BLaER1 treated with 17β-estradiol and CSF1 and Interleukin-3, amounts not matched to agents 10 nM and 100 nM (cell line): ENCODE measurements around the gene RERE.

Experiments used
- H3K27ac ChIP-seq, 11 experiments: shearing (Covaris generic); formaldehyde crosslinking; 2 replicates each; pipeline ENCODE4 v1.8.1; 2022
- H3K27me3 ChIP-seq, 11 experiments: shearing (Covaris generic); formaldehyde crosslinking; 2 replicates each; pipeline ENCODE4 v1.8.1; 2022
- H3K36me3 ChIP-seq, 11 experiments: shearing (Covaris generic); formaldehyde crosslinking; 2 replicates each; pipeline ENCODE4 v1.8.1; 2022
- H3K4me1 ChIP-seq, 10 experiments: shearing (Covaris generic); formaldehyde crosslinking; 2 replicates each; pipeline ENCODE4 v1.8.1; 2022
- H3K4me2 ChIP-seq, 11 experiments: shearing (Covaris generic); formaldehyde crosslinking; 2 replicates each; pipeline ENCODE4 v1.8.1; 2022
- H3K4me3 ChIP-seq, 10 experiments: shearing (Covaris generic); formaldehyde crosslinking; 2 replicates each; pipeline ENCODE4 v1.8.1; 2022
- H3K9ac ChIP-seq, 11 experiments: shearing (Covaris generic); formaldehyde crosslinking; 2 replicates each; pipeline ENCODE4 v1.8.1; 2022
- H3K9me3 ChIP-seq, 11 experiments: shearing (Covaris generic); formaldehyde crosslinking; replicated peaks in 1 of 11; 2 replicates each; pipeline ENCODE4 v1.8.1; 2022
- H4K20me1 ChIP-seq, 11 experiments: shearing (Covaris generic); formaldehyde crosslinking; 2 replicates each; pipeline ENCODE4 v1.8.1; 2022
- Cebpa-rat ChIP-seq, 11 experiments: shearing (Covaris generic); IDR thresholded peaks; 2 replicates each; pipeline ENCODE4 v1.8.1; 2022

The RERE gene

DNA sequence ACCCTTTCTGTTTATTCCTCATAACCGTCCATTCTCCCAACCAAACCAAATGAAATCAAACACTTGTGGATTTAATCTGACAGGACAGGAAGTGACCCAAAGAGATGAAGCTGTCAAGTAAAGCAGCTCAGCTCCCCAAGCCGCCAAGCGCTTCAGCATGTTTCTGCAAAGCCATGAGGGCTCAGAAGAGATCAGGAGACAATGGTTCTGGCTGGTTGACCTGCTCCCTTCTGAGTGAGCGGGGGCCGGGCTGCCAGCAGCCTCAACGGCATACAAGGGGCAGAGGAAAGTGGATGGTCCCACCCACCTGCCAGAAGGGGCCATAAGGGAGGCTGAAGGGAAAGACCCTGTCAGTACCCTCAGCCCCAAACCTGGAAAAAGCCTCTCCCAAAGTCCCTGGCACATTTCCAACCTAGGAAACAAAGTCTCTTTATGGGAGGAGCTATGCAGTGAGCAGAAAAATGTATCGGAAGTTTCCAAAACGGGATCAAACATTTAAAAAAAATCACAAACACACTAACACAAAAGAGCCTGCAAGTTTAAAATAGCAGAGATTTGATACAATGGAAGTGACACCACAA, 454.2 kb downstream of the RERE start:
- TF ChIP-seq Cebpa-rat (IDR thresholded peaks at IDR 0.05), result no peak
- Histone ChIP-seq H3K9me3 (no peaks in the 10 kb centered on the region), H3K4me3 (no peak overlapping the region), H3K4me1 (peaks cover 0 to 28% (median 23%) of the 10 kb centered on the region in 10 experiments; a peak in 13 of 20 replicates), H3K27ac (no peak overlapping the region; a peak in 1 of 22 replicates), H3K27me3 (no peaks in the 10 kb centered on the region), H3K9ac (no peak overlapping the region), H4K20me1 (peaks cover 69 to 94% (median 89%) of the 10 kb centered on the region in 11 experiments), H3K4me2 (no peak overlapping the region), H3K36me3 (peaks cover 80 to 94% (median 88%) of the 10 kb centered on the region in 11 experiments)

DNA sequence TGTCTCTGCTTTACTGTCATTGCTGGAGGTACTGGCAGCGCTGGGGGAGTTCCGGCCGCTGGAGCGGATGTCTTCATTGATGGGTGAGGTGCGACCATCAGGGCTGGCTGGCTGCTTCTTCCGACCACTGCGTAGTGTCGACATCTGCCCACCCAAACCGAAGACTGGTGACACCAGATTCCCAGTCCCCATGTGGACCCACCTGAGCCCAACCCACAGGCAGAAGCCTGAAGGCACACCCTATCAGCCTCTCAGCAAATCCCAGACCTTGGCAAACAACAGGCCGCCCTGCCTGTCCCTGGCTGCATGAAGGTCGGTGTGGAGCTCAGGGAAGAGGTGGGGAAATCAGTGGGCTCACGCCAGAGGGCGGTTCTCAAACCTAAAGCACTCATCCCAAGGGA, 454.7 kb downstream of the RERE start:
- peaks cover 86 to 97% (median 92%) of the 10 kb centered on the region in 11 experiments for H3K36me3 ChIP-seq

DNA sequence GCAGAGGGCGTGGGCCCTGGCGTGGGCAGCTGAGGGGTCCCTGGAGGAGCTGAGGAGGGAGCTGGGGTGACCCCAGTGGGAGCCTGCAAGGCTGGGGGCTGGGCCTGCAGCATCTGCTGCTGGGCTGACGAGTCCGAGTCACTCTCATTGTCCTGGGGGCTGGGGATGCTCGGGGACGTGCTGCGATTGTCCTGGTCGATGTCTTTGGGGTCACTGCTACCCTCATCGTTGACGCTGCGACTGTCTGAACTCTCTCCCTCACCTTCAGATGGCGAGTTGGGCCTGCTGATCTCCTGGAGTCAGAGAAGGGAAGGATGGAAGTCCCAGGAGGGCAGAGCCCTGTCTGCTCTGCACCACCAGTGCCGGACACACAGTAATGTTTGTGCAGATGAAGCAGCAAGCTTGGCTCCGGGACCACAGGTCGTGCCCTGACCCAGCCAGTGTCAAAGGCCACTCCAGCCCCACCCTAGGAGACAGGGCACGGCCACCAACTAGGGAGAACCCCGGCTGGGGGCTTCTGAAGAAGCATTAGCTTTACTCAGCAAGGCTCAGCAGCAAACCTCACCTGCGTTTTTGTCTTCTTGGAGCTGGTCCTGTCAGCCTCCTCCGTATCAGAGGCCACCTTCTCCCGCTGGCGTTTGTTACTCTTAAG, 456.1 kb downstream of the RERE start:
- H4K20me1 ChIP-seq, result peaks cover 65 to 94% (median 89%) of the 10 kb centered on the region in 11 experiments
- peaks cover 0 to 13% (median 9%) of the 10 kb centered on the region in 10 experiments; a peak in 10 of 20 replicates for H3K4me1 ChIP-seq
- no peak overlapping the region for H3K4me3 ChIP-seq
- H3K36me3 ChIP-seq, result peaks cover 91 to 97% (median 93%) of the 10 kb centered on the region in 11 experiments
- no peak for TF ChIP-seq Cebpa-rat (IDR thresholded peaks at IDR 0.05)
- H3K27me3 ChIP-seq, result no peaks in the 10 kb centered on the region
- no peak overlapping the region for H3K9ac ChIP-seq
- H3K4me2 ChIP-seq, result no peak overlapping the region
- no peaks in the 10 kb centered on the region for H3K9me3 ChIP-seq
- no peak overlapping the region for H3K27ac ChIP-seq

More for the DNA sequence above, 454.7 kb downstream of the RERE start:
- peaks cover 69 to 94% (median 89%) of the 10 kb centered on the region in 11 experiments for H4K20me1 ChIP-seq
- TF ChIP-seq Cebpa-rat (IDR thresholded peaks at IDR 0.05), result no peak
- no peak overlapping the region; a peak in 1 of 22 replicates for H3K27ac ChIP-seq
- no peak overlapping the region for H3K4me3 ChIP-seq
- H3K9ac ChIP-seq, result no peak overlapping the region
- no peaks in the 10 kb centered on the region for H3K27me3 ChIP-seq
- no peak overlapping the region for H3K4me2 ChIP-seq
- H3K4me1 ChIP-seq, result peaks cover 0 to 23% (median 18%) of the 10 kb centered on the region in 10 experiments; a peak in 13 of 20 replicates
- no peaks in the 10 kb centered on the region for H3K9me3 ChIP-seq

DNA sequence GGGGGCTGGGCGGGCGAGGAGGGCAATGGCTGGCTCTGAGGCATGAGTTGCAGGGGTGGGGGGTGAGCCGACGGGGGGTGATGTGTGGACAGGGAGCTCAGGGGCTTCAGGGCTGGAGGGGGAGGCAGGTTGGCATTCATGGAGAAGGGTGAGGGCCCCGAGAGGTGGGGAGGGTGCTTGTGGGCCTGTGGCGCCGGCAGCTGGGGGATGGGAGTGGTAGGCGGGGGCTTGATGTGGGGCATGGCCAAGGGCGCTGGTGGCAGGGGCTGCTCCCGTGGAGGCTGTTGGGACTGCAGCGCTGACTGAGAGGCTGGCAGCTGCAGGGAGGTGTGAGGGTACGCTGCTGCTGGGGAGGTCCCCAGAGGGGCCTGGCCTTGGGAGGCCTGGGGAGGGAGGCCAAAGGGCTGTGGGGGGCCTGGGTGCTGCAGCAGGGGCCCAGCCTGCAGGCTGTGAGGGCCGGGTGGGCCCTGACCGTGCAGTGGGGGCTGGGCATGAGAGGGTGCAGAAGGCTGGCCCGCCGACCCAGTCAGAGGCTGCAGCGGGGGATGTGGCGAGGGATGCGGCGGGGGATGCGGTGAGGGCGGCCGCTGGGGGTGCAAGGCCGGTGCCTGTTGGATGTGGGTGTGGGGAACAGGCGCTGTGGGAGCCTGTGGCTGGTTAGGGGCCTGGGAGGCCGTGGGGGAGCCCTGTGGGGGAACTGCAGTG, 456.8 kb downstream of the RERE start:
- Histone ChIP-seq H3K4me1 (peaks cover 0 to 13% (median 9%) of the 10 kb centered on the region in 10 experiments; a peak in 10 of 20 replicates), H3K4me2 (no peak overlapping the region), H3K27me3 (no peaks in the 10 kb centered on the region), H3K9me3 (no peaks in the 10 kb centered on the region), H3K4me3 (no peak overlapping the region), H3K36me3 (peaks cover 91 to 97% (median 93%) of the 10 kb centered on the region in 11 experiments), H4K20me1 (peaks cover 63 to 94% (median 89%) of the 10 kb centered on the region in 11 experiments), H3K27ac (no peak overlapping the region), H3K9ac (no peak overlapping the region)
- no peak for TF ChIP-seq Cebpa-rat (IDR thresholded peaks at IDR 0.05)

DNA sequence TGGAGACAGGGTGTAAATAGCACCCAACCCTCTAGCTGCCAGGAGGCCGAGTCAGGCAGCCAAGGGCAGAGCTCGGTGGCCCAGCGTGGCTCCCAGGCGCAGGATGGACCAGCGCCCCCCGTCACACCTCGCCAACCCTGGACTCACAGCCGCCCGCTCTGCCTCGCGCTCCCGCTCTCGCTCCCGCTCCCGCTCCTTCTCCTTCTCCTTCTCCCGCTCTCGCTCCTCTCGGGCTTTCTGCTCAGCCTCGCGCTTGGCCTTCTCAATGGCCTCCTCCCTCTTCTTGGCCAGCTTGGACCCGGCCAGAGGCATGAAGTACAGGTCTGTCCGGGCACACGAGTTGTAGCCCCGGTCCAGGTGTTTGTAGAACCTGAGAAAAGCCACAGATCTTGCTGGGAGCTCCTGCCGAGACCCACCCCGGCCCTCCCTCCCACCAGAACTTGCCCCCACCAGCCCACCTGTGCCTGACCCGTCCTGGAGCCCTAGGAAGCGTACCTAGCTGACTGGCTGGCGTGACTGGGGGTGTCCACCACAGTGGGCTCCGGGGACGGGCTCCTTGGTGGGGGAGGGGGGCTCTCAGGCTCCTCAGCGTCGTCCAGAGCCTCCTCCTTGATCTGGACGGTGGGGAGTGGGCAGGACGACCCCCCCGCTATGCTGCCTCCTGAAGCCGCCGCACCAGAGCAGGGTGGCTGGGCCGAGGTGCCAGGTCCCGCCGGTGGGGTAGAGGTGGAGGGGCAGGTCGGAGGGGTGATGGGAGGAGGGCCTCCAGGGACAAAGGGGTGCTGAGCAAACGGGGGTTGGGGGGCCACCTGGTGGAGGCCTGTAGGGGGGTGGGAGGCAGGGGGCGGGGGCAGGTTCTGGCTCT, 457.6 kb downstream of the RERE start:
- H3K4me3 ChIP-seq, result no peak overlapping the region
- H3K9me3 ChIP-seq, result no peaks in the 10 kb centered on the region
- no peak for TF ChIP-seq Cebpa-rat (IDR thresholded peaks at IDR 0.05)
- H3K9ac ChIP-seq, result no peak overlapping the region
- H3K36me3 ChIP-seq, result peaks cover 91 to 97% (median 93%) of the 10 kb centered on the region in 11 experiments
- peaks cover 0 to 13% (median 9%) of the 10 kb centered on the region in 10 experiments; a peak in 9 of 20 replicates for H3K4me1 ChIP-seq
- H3K27ac ChIP-seq, result no peak overlapping the region
- no peaks in the 10 kb centered on the region for H3K27me3 ChIP-seq
- H3K4me2 ChIP-seq, result no peak overlapping the region
- peaks cover 66 to 94% (median 89%) of the 10 kb centered on the region in 11 experiments for H4K20me1 ChIP-seq

DNA sequence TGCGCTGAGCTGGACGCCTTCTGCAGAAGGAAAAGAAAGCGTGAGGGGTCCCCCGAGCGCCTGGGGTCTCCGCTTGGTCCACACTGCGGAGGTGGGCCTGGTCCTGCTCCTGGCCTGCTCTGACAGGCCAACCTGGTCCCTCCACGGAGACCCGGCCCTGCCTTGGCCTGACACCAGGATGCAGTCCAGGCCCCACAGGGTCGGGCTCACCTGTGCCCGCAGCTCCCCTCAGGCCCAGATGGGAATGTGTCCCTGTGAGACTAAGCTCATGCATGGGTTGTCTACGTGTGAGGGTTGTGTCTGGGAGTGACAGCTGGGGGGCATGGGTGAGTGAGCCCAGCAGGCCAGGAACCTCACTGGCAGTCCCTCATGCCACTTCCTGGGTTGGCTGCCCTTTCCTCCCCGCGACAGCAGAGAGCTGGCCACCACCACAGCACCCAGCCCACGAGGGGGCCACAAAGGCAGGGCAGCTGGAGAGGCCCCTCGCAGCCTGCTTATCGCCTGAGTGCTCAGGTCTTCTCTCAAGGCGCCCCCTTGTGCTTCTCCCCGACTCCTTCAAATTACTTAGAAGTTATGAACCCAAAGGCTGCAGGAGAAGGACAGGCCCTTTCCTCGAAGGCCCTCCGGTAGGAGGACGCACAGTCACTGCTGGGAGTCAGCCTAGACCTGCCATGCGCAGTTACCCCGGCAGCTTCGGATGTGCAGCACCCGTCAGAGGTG, 458.4 kb downstream of the RERE start:
- no peaks in the 10 kb centered on the region for H3K9me3 ChIP-seq
- no peak for TF ChIP-seq Cebpa-rat (IDR thresholded peaks at IDR 0.05)
- peaks cover 92 to 98% (median 95%) of the 10 kb centered on the region in 11 experiments for H3K36me3 ChIP-seq

DNA sequence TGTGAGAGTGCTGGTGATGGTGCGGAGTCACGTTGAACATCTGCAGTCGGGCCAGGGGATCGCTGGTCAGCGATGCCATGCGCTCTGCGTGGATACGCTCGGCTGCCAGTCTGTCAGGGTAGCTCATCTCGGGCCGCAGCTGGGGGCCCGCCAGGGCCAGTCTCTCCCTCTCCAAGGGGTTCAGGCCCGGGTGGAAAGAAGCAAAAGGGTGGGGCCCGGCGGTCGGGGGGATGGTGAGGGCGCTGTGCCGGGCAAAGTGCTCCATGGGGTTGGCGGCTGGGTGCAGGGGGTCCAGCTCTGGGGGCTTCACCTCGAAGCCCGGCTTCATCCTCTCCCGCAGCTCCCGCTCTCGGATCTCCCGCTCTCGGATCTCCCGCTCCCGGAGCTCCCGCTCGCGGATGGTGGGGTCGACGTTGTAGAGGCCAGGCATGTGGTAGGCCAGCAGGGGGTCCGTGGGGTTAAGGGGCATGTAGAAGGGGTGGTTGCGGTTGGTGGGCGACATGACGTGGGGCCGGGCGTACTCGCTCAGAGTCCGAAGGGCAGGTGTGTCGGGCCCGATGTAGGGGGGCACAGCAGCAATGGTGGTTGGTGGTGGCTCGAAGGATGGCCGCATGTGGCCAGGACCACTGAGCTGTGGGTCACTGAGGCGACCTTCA, 459.1 kb downstream of the RERE start:
- no peak for TF ChIP-seq Cebpa-rat (IDR thresholded peaks at IDR 0.05)
- no peaks in the 10 kb centered on the region for H3K9me3 ChIP-seq
- H3K27ac ChIP-seq, result no peak overlapping the region
- no peaks in the 10 kb centered on the region for H3K27me3 ChIP-seq
- H3K4me3 ChIP-seq, result no peak overlapping the region
- H3K4me2 ChIP-seq, result no peak overlapping the region
- H3K4me1 ChIP-seq, result peaks cover 0 to 3% (median 0%) of the 10 kb centered on the region in 10 experiments; a peak in 2 of 20 replicates
- H3K9ac ChIP-seq, result no peak overlapping the region
- H4K20me1 ChIP-seq, result peaks cover 56 to 97% (median 86%) of the 10 kb centered on the region in 11 experiments; a peak in 21 of 22 replicates
- peaks cover 92 to 98% (median 95%) of the 10 kb centered on the region in 11 experiments for H3K36me3 ChIP-seq

More for the DNA sequence above, 458.4 kb downstream of the RERE start:
- H3K4me2 ChIP-seq, result no peak overlapping the region
- no peaks in the 10 kb centered on the region for H3K27me3 ChIP-seq
- no peak overlapping the region for H3K9ac ChIP-seq
- H3K4me3 ChIP-seq, result no peak overlapping the region
- H4K20me1 ChIP-seq, result peaks cover 63 to 97% (median 86%) of the 10 kb centered on the region in 11 experiments; a peak in 21 of 22 replicates
- peak overlapping the region in 1 of 11 experiments; percentile 9; a peak in 2 of 22 replicates for H3K27ac ChIP-seq
- peaks cover 0 to 8% (median 5%) of the 10 kb centered on the region in 10 experiments; a peak in 9 of 20 replicates for H3K4me1 ChIP-seq
